HCT116 (cell line): Measurements from ENCODE around the gene SNX8. TPM values are rescaled to one million over a fixed set of nuclear protein-coding genes. Genes with fewer than 3 reads are reported as not detected.

Source experiments
- ATAC-seq: fragments of 200-7000 bp; cut with Tn5 transposase; 2 replicates; pipeline ENCODE4 v1.9.1; 2020; ENCODE audit warnings: mild to moderate bottlenecking, moderate library complexity
- BruUV-seq: library from RNA; stranded (reverse); fragments of 400-500 nt; replicated peaks from 2 replicates; lab custom pipeline; 2021; lab: Mats Ljungman, UMichigan
- CTCF ChIA-PET: fragments of 300-600 bp; sonication (Branson Sonifier 250); formaldehyde crosslinking; loops from one replicate; lab custom pipeline; 2021; ENCODE audit warnings: antibody characterized with exemption; lab: Charles Lee
- POLR2A ChIA-PET: fragments of 300-600, 350-600 bp; sonication (Branson Sonifier 250); formaldehyde crosslinking; loops from one replicate; lab custom pipeline; 2021; ENCODE audit warnings: antibody characterized with exemption; lab: Charles Lee
- RAD21 ChIA-PET, 2 experiments: fragments of 300-600 bp; sonication (Branson Sonifier 250); formaldehyde crosslinking; loops; one replicate each; lab custom pipeline; 2023; ENCODE audit warnings: low total read pairs in 2 of 2; ENCODE audit not compliant: uncharacterized antibody in 2 of 2, unreplicated experiment in 2 of 2, low non-redundant PET in 1 of 2; lab: Charles Lee
- DNase-seq: peaks from one replicate; pipeline ENCODE4 v3.0.0-alpha.2; 2010; ENCODE audit warnings: low read depth, low spot score
- H2AFZ ChIP-seq: fragments of 200-600 bp; shearing (Covaris generic), sonication (generic); 2 replicates; pipeline ENCODE4 v1.6.1; 2017; ENCODE audit warnings: low read depth, mixed run types, mixed read lengths, antibody characterized with exemption, low read length; ENCODE audit not compliant: poor library complexity, severe bottlenecking
- H3K27ac ChIP-seq: 2 replicates; pipeline ENCODE4 v1.5.1; 2012; ENCODE audit warnings: low read depth, low read length
- H3K27me3 ChIP-seq: fragments of 200-600 bp; sonication (generic); 2 replicates; pipeline ENCODE4 v1.6.1; 2016; ENCODE audit warnings: mixed run types, low read length, mixed read lengths; ENCODE audit not compliant: insufficient read depth
- H3K36me3 ChIP-seq, 2 experiments: fragments of 200-500 bp in 1 of 2; fragments of 200-600 bp in 1 of 2; sonication (Bioruptor generic) in 1 of 2; sonication (generic) in 1 of 2; 2 replicates each; pipeline versions ENCODE4 v1.5.1 to v1.6.1; 2014 to 2016; ENCODE audit warnings: low read length in 2 of 2, inconsistent platforms in 1 of 2, mixed read lengths in 1 of 2, mixed run types in 1 of 2; ENCODE audit not compliant: insufficient read depth in 2 of 2, control insufficient read depth in 1 of 2
- H3K4me1 ChIP-seq, 2 experiments: fragments of 200-600 bp in 1 of 2; sonication (generic) in 1 of 2; 2 replicates each; pipeline versions ENCODE4 v1.5.1 to v1.6.1; 2012 to 2017; ENCODE audit warnings: low read length in 2 of 2, inconsistent platforms in 1 of 2, mild to moderate bottlenecking in 1 of 2, mixed read lengths in 1 of 2, mixed run types in 1 of 2, moderate library complexity in 1 of 2; ENCODE audit not compliant: insufficient read depth in 2 of 2, control insufficient read depth in 1 of 2
- H3K4me2 ChIP-seq: fragments of 200-600 bp; sonication (generic); 2 replicates; pipeline ENCODE4 v1.6.1; 2017; ENCODE audit warnings: mixed run types, low read length, mixed read lengths
- H3K4me3 ChIP-seq, 2 experiments: fragments of 200-600 bp in 1 of 2; sonication (generic) in 1 of 2; replicated peaks in 1 of 2; 2 replicates each; pipeline ENCODE4 v1.5.1; 2011 to 2016; ENCODE audit warnings: low read length in 2 of 2, control low read depth in 1 of 2, low read depth in 1 of 2, mild to moderate bottlenecking in 1 of 2, mixed read lengths in 1 of 2, mixed run types in 1 of 2
- H3K79me2 ChIP-seq: fragments of 200-600 bp; sonication (generic); 2 replicates; pipeline ENCODE4 v1.6.1; 2017; ENCODE audit warnings: mild to moderate bottlenecking, mixed run types, low read length, moderate library complexity, mixed read lengths; ENCODE audit not compliant: insufficient read depth
- H3K9ac ChIP-seq: fragments of 200-600 bp; sonication (generic); 2 replicates; pipeline ENCODE4 v1.6.1; 2016; ENCODE audit warnings: low read length, mixed read lengths
- H3K9me2 ChIP-seq: fragments of 200-600 bp; sonication (generic), shearing (Covaris generic); 2 replicates; pipeline ENCODE4 v1.6.1; 2017; ENCODE audit warnings: mixed run types, mild to moderate bottlenecking, moderate library complexity; ENCODE audit not compliant: insufficient read depth
- H3K9me3 ChIP-seq, 2 experiments: fragments of 200-500 bp in 1 of 2; fragments of 200-600 bp in 1 of 2; sonication (Bioruptor generic) in 1 of 2; sonication (generic) in 1 of 2; 2 replicates each; pipeline ENCODE4 v1.6.1; 2014 to 2017; ENCODE audit warnings: low read length in 2 of 2, mixed read lengths in 2 of 2, inconsistent platforms in 1 of 2, low read depth in 1 of 2, mild to moderate bottlenecking in 1 of 2, mixed run types in 1 of 2, moderate library complexity in 1 of 2; ENCODE audit not compliant: control insufficient read depth in 1 of 2, insufficient read depth in 1 of 2
- H4K20me1 ChIP-seq: fragments of 200-600 bp; sonication (generic), shearing (Covaris generic); 2 replicates; pipeline ENCODE4 v1.6.1; 2017; ENCODE audit warnings: mixed run types, mild to moderate bottlenecking, moderate library complexity; ENCODE audit not compliant: insufficient read depth
- CBX3 ChIP-seq: IDR thresholded peaks from 2 replicates; pipeline ENCODE4 v1.6.1; 2012; ENCODE audit warnings: low read depth
- CTCF ChIP-seq, 3 experiments: fragments of 200-600 bp in 1 of 3; sonication (generic) in 1 of 3; IDR thresholded peaks in 2 of 3; conservative IDR thresholded peaks in 1 of 3; 2 replicates each; pipeline ENCODE4 v1.5.1; 2012 to 2017; ENCODE audit warnings: low read depth in 2 of 3, low read length in 2 of 3, antibody characterized with exemption in 1 of 3, borderline replicate concordance in 1 of 3, control low read depth in 1 of 3, mild to moderate bottlenecking in 1 of 3, mixed read lengths in 1 of 3, mixed run types in 1 of 3, moderate library complexity in 1 of 3; ENCODE audit not compliant: insufficient read depth in 1 of 3
- EGR1 ChIP-seq: IDR thresholded peaks from 2 replicates; pipeline ENCODE4 v1.6.1; 2012; ENCODE audit warnings: low read depth
- ELF1 ChIP-seq: IDR thresholded peaks from 2 replicates; pipeline ENCODE4 v1.6.1; 2012; ENCODE audit warnings: low read depth, borderline replicate concordance
- EZH2 ChIP-seq: fragments of 200-600 bp; sonication (generic); IDR thresholded peaks from 2 replicates; pipeline ENCODE4 v1.6.1; 2017; ENCODE audit warnings: antibody characterized with exemption, mixed run types
- EZH2phosphoT487 ChIP-seq: fragments of 200-600 bp; IDR thresholded peaks from 2 replicates; pipeline ENCODE4 v1.6.1; 2018; ENCODE audit warnings: antibody characterized with exemption, borderline replicate concordance
- FOSL1 ChIP-seq: IDR thresholded peaks from 2 replicates; pipeline ENCODE4 v1.6.1; 2012; ENCODE audit warnings: low read depth
- JUND ChIP-seq: IDR thresholded peaks from 2 replicates; pipeline ENCODE4 v1.6.1; 2012
- MAX ChIP-seq: IDR thresholded peaks from 2 replicates; pipeline ENCODE4 v1.6.1; 2012
- POLR2A ChIP-seq: IDR thresholded peaks from 2 replicates; pipeline ENCODE4 v1.7.0; 2011; ENCODE audit warnings: borderline replicate concordance; ENCODE audit not compliant: insufficient read depth, insufficient read length; ENCODE audit errors: extremely low read depth
- POLR2AphosphoS5 ChIP-seq: IDR thresholded peaks from 2 replicates; pipeline ENCODE4 v1.6.1; 2011; ENCODE audit warnings: mild to moderate bottlenecking, low read depth, low read length, moderate library complexity
- RAD21 ChIP-seq: IDR thresholded peaks from 2 replicates; pipeline ENCODE4 v1.6.1; 2012; ENCODE audit warnings: low read depth, mild to moderate bottlenecking
- SIN3A ChIP-seq: IDR thresholded peaks from 2 replicates; pipeline ENCODE4 v1.6.1; 2012; ENCODE audit warnings: low read depth
- SP1 ChIP-seq: IDR thresholded peaks from 2 replicates; pipeline ENCODE4 v1.6.1; 2012; ENCODE audit warnings: low read depth
- SRF ChIP-seq: IDR thresholded peaks from 2 replicates; pipeline ENCODE4 v1.6.1; 2012; ENCODE audit warnings: low read depth
- YY1 ChIP-seq: IDR thresholded peaks from 2 replicates; pipeline ENCODE4 v1.6.1; 2011; ENCODE audit warnings: low read length, low read depth, moderate library complexity, mild to moderate bottlenecking; ENCODE audit not compliant: insufficient replicate concordance; ENCODE audit errors: extremely low read depth
- ZBTB33 ChIP-seq: IDR thresholded peaks from 2 replicates; pipeline ENCODE4 v1.6.1; 2011; ENCODE audit warnings: mild to moderate bottlenecking, low read length, moderate library complexity; ENCODE audit not compliant: insufficient replicate concordance; ENCODE audit errors: extremely low read depth
- ZFX ChIP-seq: fragments of 450-650 bp; IDR thresholded peaks from 2 replicates; pipeline ENCODE4 v1.6.1; 2017
- intact Hi-C: fragments of 100-400 bp; cut with micrococcal nuclease; formaldehyde crosslinking; loops from 2 replicates; pipeline ENCODE4 v1.10.0; 2022
- total RNA-seq: library from RNA; stranded (reverse); gene quantifications from one replicate; pipeline ENCODE4 v1.2.1, GENCODE V29; 2021; ENCODE audit not compliant: unreplicated experiment

SNX8 gene
- total RNA-seq, 1 experiment from 2014 or later: 41.7 TPM

GRCh38 chr7:2215851-2216250 lies 98.4 kb downstream of the SNX8 start:
- no peak overlapping the region for H3K4me3 ChIP-seq
- POLR2A ChIA-PET: no interaction called here
- intact Hi-C loops: no loop called here
- H3K9me3 ChIP-seq: no peaks in the 10 kb centered on the region
- ATAC-seq: no peak
- no peaks in the 10 kb centered on the region for H3K9me2 ChIP-seq
- no peak overlapping the region for H2AFZ ChIP-seq
- RAD21 ChIA-PET: no interaction called here
- H3K27ac ChIP-seq: no peak overlapping the region
- H4K20me1 ChIP-seq: no peaks in the 10 kb centered on the region
- CTCF ChIA-PET: no interaction called here
- no TSS peak for BruUV-seq
- H3K4me2 ChIP-seq: no peak overlapping the region
- H3K9ac ChIP-seq: no peak overlapping the region
- no peaks in the 10 kb centered on the region; the same call in 1 of the 2 replicates for H3K79me2 ChIP-seq
- H3K36me3 ChIP-seq: peaks cover 13 to 36% of the 10 kb centered on the region in 2 experiments
- H3K27me3 ChIP-seq: no peaks in the 10 kb centered on the region
- no peak for DNase-seq
- no peaks in the 10 kb centered on the region for H3K4me1 ChIP-seq
- TF ChIP-seq YY1: no peak
- TF ChIP-seq FOSL1: no peak
- TF ChIP-seq CBX3: no peak
- TF ChIP-seq POLR2A: no peak
- no peak for TF ChIP-seq EGR1
- TF ChIP-seq EZH2: no peak
- no peak for TF ChIP-seq SP1
- TF ChIP-seq RAD21: no peak
- TF ChIP-seq SRF: no peak
- no peak for TF ChIP-seq ZFX
- TF ChIP-seq POLR2AphosphoS5: no peak
- no peak for TF ChIP-seq MAX
- no peak for TF ChIP-seq ZBTB33
- TF ChIP-seq SIN3A: no peak
- no peak for TF ChIP-seq JUND
- TF ChIP-seq CTCF (IDR thresholded peaks at IDR 0.05 in 2 of 3, conservative IDR thresholded peaks at IDR 0.05 in 1 of 3; ENCODE audit: borderline replicate concordance in 1 of 3, insufficient read depth in 1 of 3, low read depth in 2 of 3, low read length in 2 of 3): no peak
- no peak for TF ChIP-seq EZH2phosphoT487
- no peak for TF ChIP-seq ELF1
